NOMO-1 (cell line): Measurements from ENCODE around the gene SUSD2.
"Not testable (repeated sequence)": the region's sequence is repeated elsewhere in the genome, so short reads cannot be mapped to it uniquely, and the experiment has no call there.

Experiments used
- DNase-seq, 2 experiments: peaks; one replicate each; lab custom pipeline; 2025; ENCODE audit not compliant: unreplicated experiment in 2 of 2; lab: John Stamatoyannopoulos, UW

The SUSD2 gene

GRCh38 chr22:24176040-24176439, 5.2 kb upstream of the SUSD2 start:
- DNase-seq: no peak

GRCh38 chr22:24176630-24177029, 4.7 kb upstream of the SUSD2 start:
- DNase-seq: no peak

GRCh38 chr22:24177045-24177444, 4.2 kb upstream of the SUSD2 start:
- DNase-seq: no peak

- DNase-seq: no peak
These were observed 3.8 kb upstream of the SUSD2 start for GRCh38 chr22:24177456-24177855.

GRCh38 chr22:24178021-24178431, 3.3 kb upstream of the SUSD2 start:
- DNase-seq: no peak

GRCh38 chr22:24178502-24179440, 2.5 kb upstream of the SUSD2 start:
- no peak for DNase-seq

- DNase-seq: no peak
These were observed 1.6 kb upstream of the SUSD2 start for GRCh38 chr22:24179478-24180210.

GRCh38 chr22:24180316-24181087, 785 bp upstream of the SUSD2 start:
- DNase-seq: no peak

GRCh38 chr22:24181996-24182899, 961 bp downstream of the SUSD2 start:
- no peak for DNase-seq

GRCh38 chr22:24182900-24183246, 1.6 kb downstream of the SUSD2 start:
- DNase-seq: not testable (repeated sequence)

GRCh38 chr22:24183321-24184031, 2.2 kb downstream of the SUSD2 start:
- no peak for DNase-seq

GRCh38 chr22:24184057-24184798, 2.9 kb downstream of the SUSD2 start:
- no peak for DNase-seq

- no peak for DNase-seq
These were observed 3.8 kb downstream of the SUSD2 start for GRCh38 chr22:24185001-24185500.

GRCh38 chr22:24185501-24186351, 4.4 kb downstream of the SUSD2 start:
- DNase-seq: no peak

- no peak for DNase-seq
These were observed 5.1 kb downstream of the SUSD2 start for GRCh38 chr22:24186352-24186740.

GRCh38 chr22:24186892-24187670, 5.8 kb downstream of the SUSD2 start:
- no peak for DNase-seq
